HL-60 (cell line): ENCODE data around the gene KPRP.
A peak's percentile ranks its signal among the peaks of the same experiment; 100 is the strongest.

ENCODE experiments used
- DNase-seq, 2 experiments: peaks; one replicate each; pipeline ENCODE4 v3.0.0-alpha.2; 2010 to 2020; ENCODE audit warnings: low read depth in 1 of 2, low spot score in 1 of 2
- H3K27ac ChIP-seq: fragments of 250-450 bp; sonication (Bioruptor Pico); replicated peaks from 2 replicates; pipeline ENCODE4 v1.5.1; 2020; ENCODE audit warnings: mild to moderate bottlenecking, moderate library complexity
- H3K27me3 ChIP-seq: fragments of 250-450 bp; sonication (Bioruptor Pico); 2 replicates; pipeline ENCODE4 v1.5.1; 2021; ENCODE audit warnings: mild to moderate bottlenecking, moderate library complexity; ENCODE audit not compliant: insufficient read depth, poor library complexity, severe bottlenecking
- H3K4me3 ChIP-seq: replicated peaks from 2 replicates; pipeline ENCODE4 v1.5.1; 2011; ENCODE audit warnings: mild to moderate bottlenecking, control low read depth, low read length; ENCODE audit not compliant: insufficient read depth
- GABPA ChIP-seq: IDR thresholded peaks from 2 replicates; pipeline ENCODE4 v1.6.1; 2012; ENCODE audit warnings: low read depth
- POLR2AphosphoS5 ChIP-seq: IDR thresholded peaks from 2 replicates; pipeline ENCODE4 v1.6.1; 2012; ENCODE audit warnings: low read depth
- SPI1 ChIP-seq: IDR thresholded peaks from 2 replicates; pipeline ENCODE4 v1.6.1; 2012; ENCODE audit warnings: low read depth, mild to moderate bottlenecking, borderline replicate concordance
- TF ChIP-seq, protein P1 (sequence below): IDR thresholded peaks from 2 replicates; pipeline ENCODE4 v1.6.1; 2012; ENCODE audit warnings: low read depth; ENCODE audit not compliant: insufficient replicate concordance
- TF ChIP-seq, protein P2 (sequence below): IDR thresholded peaks from one replicate; pipeline ENCODE4 v1.5.1; 2011; ENCODE audit warnings: low read length, control low read depth, inconsistent platforms; ENCODE audit not compliant: insufficient read depth

The KPRP gene

DNA sequence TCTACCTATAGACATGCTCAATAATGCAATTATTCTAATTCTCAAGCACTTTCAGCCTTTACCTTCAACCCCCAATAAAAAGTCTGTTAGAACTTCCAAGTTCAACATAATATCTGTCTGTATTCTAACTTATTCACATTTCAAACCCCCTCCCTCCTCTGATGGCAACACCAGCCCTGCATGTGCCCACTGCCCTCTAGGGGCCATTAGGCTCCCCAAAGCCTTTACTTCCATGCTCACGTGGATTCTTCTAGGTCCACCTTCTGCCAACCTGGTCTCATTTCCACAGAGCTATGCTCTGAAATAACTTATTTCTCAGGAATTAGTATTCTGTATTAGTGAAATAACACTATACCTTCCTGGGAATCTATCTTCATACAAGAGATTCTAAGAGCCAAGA, 22.2 kb upstream of the KPRP start:
- Histone ChIP-seq H3K27ac (no peak overlapping the region), H3K27me3 (peaks cover 6% of the 10 kb centered on the region), H3K4me3 (no peak overlapping the region)
- TF ChIP-seq, protein P1, sequence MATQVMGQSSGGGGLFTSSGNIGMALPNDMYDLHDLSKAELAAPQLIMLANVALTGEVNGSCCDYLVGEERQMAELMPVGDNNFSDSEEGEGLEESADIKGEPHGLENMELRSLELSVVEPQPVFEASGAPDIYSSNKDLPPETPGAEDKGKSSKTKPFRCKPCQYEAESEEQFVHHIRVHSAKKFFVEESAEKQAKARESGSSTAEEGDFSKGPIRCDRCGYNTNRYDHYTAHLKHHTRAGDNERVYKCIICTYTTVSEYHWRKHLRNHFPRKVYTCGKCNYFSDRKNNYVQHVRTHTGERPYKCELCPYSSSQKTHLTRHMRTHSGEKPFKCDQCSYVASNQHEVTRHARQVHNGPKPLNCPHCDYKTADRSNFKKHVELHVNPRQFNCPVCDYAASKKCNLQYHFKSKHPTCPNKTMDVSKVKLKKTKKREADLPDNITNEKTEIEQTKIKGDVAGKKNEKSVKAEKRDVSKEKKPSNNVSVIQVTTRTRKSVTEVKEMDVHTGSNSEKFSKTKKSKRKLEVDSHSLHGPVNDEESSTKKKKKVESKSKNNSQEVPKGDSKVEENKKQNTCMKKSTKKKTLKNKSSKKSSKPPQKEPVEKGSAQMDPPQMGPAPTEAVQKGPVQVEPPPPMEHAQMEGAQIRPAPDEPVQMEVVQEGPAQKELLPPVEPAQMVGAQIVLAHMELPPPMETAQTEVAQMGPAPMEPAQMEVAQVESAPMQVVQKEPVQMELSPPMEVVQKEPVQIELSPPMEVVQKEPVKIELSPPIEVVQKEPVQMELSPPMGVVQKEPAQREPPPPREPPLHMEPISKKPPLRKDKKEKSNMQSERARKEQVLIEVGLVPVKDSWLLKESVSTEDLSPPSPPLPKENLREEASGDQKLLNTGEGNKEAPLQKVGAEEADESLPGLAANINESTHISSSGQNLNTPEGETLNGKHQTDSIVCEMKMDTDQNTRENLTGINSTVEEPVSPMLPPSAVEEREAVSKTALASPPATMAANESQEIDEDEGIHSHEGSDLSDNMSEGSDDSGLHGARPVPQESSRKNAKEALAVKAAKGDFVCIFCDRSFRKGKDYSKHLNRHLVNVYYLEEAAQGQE: no peak
- TF ChIP-seq SPI1: no peak
- TF ChIP-seq, protein P2, sequence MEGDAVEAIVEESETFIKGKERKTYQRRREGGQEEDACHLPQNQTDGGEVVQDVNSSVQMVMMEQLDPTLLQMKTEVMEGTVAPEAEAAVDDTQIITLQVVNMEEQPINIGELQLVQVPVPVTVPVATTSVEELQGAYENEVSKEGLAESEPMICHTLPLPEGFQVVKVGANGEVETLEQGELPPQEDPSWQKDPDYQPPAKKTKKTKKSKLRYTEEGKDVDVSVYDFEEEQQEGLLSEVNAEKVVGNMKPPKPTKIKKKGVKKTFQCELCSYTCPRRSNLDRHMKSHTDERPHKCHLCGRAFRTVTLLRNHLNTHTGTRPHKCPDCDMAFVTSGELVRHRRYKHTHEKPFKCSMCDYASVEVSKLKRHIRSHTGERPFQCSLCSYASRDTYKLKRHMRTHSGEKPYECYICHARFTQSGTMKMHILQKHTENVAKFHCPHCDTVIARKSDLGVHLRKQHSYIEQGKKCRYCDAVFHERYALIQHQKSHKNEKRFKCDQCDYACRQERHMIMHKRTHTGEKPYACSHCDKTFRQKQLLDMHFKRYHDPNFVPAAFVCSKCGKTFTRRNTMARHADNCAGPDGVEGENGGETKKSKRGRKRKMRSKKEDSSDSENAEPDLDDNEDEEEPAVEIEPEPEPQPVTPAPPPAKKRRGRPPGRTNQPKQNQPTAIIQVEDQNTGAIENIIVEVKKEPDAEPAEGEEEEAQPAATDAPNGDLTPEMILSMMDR: peak; percentile 0
- DNase-seq: no peak

DNA sequence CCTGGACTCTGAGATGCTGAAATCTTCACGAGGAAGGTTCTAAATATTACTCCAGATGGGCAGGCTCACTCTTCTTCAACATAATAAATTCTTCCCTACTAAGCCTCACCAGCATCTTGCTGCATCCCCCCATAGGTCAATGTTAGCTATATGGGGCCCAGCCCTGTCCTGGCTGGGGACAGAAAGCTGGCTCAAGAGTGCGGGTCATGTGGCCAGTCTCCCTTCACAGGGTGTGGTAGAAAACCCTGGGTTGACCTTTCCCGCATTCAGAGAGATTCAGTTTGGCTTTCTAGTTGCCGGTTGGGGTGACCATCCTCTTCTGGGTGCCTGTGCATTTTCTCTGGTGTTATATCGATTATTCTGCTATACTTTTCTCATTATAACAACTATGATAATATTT, 19.8 kb upstream of the KPRP start:
- Histone ChIP-seq H3K4me3 (no peak overlapping the region), H3K27me3 (peaks cover 6% of the 10 kb centered on the region), H3K27ac (no peak overlapping the region)
- DNase-seq: no peak
- TF ChIP-seq, protein P2: no peak

DNA sequence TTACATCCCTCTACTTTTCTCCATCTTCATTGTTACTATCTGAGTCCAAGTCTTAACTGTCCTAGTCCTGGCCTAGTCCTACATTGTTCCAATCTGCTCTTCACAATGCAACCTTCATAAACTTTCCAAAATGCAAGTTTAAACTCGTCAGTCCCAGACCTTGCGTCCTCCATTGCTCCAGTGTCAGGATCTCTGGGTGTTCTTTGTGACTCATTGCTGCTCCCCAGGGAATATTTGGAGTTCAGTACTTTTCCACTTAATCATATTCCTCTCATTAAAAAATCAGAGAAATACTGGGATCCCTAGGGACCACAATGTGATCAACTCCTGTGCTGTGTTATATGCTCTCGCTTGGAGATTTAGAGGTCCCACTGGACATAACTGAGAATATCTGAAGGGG, 18.0 kb upstream of the KPRP start:
- Histone ChIP-seq H3K4me3 (no peak overlapping the region), H3K27ac (no peak overlapping the region), H3K27me3 (no peaks in the 10 kb centered on the region)
- TF ChIP-seq GABPA (no peak), POLR2AphosphoS5 (no peak), SPI1 (no peak)
- TF ChIP-seq, protein P2: no peak
- TF ChIP-seq, protein P1: no peak
- DNase-seq: no peak

DNA sequence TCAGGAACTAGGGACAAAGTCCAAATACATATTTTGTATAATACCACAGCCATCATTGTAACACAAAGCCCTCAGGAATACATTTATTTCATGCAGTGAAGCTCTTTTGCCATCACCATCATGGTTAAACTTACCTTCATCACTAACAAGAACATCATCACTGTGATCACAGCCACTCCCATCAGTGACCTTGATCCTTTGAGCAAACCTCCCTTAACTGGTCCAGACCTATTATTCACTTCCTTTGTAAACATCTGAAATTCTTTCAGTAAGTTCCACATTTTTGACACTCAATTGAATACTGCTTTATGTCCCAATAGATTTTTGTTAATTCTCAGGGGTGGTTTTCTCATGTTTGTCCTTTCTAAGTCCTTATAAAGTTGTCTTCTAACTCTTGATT, 16.2 kb upstream of the KPRP start:
- Histone ChIP-seq H3K27ac (no peak overlapping the region), H3K4me3 (no peak overlapping the region), H3K27me3 (no peaks in the 10 kb centered on the region)
- no peak for DNase-seq
- TF ChIP-seq, protein P1: no peak
- TF ChIP-seq GABPA (no peak), POLR2AphosphoS5 (no peak), SPI1 (no peak)
- TF ChIP-seq, protein P2: no peak
